Activated naive CD4-positive, alpha-beta T cell treated with anti-CD3 and anti-CD28 coated beads, Interleukin-2, amount 50 U/mL, for 72 hours (primary cell): ENCODE measurements around the gene GTSF1L. TPM values are rescaled to one million over a fixed set of nuclear protein-coding genes. Genes with fewer than 3 reads are reported as not detected.
A peak's percentile ranks its signal among the peaks of the same experiment; 100 is the strongest.

Experiments used
- ATAC-seq, 2 donors: fragments of 150-1000 bp; cut with Tn5 transposase; 2 replicates each; pipeline ENCODE4 v1.10.0; 2021; ENCODE audit warnings: mild to moderate bottlenecking in 2 of 2, moderate library complexity in 2 of 2
- DNase-seq, 2 donors: peaks; one replicate each; pipeline ENCODE4 v3.0.0; 2021 to 2022; ENCODE audit warnings: low spot score in 2 of 2
- H3K27ac Mint-ChIP-seq, 2 donors: one replicate each; pipeline ENCODE4 v1.8.0; 2022; ENCODE audit warnings: mild to moderate bottlenecking in 2 of 2, mixed read lengths in 2 of 2
- H3K36me3 Mint-ChIP-seq, 2 donors: one replicate each; pipeline ENCODE4 v1.8.0; 2022; ENCODE audit warnings: mixed read lengths in 2 of 2
- H3K9me3 Mint-ChIP-seq, 2 donors: one replicate each; pipeline ENCODE4 v1.8.0; 2022; ENCODE audit warnings: mixed read lengths in 2 of 2
- total RNA-seq, 2 donors: library from RNA; stranded (reverse); gene quantifications; one replicate each; pipeline ENCODE4 v1.2.3, GENCODE V29; 2022

Gene GTSF1L
- total RNA-seq, 2 donors from 2014 or later: 0.39 TPM; not detected in 1

DNA sequence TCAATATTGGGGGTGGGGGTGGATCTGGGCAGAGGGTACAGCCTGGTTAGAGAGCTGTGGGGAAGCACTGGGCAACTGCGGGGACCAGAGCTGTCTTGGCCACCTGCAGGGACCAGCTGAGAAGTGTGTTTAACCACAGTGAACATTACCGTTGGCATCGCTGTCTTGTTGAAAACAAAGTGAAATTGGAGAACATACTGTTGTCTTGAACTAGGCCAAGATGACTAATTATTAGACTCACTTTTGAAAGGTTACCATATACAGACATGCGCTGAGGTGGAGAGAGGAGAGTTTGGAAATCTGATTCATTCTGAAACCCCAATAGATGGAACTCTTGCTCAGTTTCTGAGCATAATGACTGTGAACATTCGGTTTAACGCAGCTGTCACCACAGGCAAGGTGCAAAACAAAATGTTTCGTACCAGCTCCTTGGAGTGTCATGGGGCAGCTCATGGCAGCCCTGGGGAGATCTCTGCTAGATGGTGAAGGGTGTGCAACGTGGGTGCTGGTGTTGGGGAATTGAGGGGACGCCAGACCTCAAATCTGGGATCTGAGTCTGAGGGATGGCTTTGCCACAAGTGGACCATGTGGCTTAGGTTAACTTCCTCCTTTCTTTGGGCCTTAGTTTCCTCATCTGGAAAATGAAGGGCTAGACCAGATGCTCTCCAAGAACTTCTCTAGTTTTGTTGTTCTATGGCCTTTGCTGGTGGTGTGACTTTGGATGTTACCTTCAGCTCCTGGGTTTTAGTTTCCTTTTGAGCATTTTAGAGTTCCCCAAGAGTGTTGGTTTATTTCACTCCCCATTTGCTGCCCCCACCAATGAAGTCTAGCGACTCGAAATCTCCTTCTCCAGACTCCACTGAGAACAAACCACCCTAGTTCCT, 24.6 kb upstream of the GTSF1L start:
- peaks cover 7 to 40% of the 10 kb centered on the region in 2 donors for H3K36me3 Mint-ChIP-seq
- H3K27ac Mint-ChIP-seq: peak overlapping the region; percentile 92 to 99
- H3K9me3 Mint-ChIP-seq: peaks cover 7 to 16% of the 10 kb centered on the region in 2 donors
- DNase-seq (peak; percentile 65 to 83), ATAC-seq (peak; percentile 86 to 91)

DNA sequence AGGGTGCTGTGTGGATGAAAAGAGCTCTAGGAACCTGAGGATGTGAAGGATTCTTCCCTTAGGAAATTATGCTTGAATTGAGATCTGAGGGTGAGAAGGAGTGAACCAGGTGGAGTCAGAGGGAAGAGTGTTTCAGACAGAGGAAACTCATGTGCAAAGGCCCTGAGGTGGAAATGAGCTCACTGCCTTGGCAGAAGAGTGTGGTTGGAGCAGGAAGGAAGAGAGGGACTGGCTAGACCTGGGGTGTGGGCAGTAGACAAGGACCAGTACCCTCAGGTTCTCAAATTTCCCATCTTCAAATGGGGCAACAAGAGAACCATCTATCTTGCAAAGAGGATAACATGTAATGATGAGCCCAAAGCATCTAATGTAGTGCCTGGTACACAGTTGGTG, 24.0 kb upstream of the GTSF1L start:
- Mint-ChIP-seq H3K9me3 (peaks cover 7 to 10% of the 10 kb centered on the region in 2 donors), H3K27ac (peak overlapping the region; percentile 92 to 99), H3K36me3 (peaks cover 7 to 34% of the 10 kb centered on the region in 2 donors)
- DNase-seq (peak; percentile 32 to 65), ATAC-seq (peak; percentile 5 to 39)

DNA sequence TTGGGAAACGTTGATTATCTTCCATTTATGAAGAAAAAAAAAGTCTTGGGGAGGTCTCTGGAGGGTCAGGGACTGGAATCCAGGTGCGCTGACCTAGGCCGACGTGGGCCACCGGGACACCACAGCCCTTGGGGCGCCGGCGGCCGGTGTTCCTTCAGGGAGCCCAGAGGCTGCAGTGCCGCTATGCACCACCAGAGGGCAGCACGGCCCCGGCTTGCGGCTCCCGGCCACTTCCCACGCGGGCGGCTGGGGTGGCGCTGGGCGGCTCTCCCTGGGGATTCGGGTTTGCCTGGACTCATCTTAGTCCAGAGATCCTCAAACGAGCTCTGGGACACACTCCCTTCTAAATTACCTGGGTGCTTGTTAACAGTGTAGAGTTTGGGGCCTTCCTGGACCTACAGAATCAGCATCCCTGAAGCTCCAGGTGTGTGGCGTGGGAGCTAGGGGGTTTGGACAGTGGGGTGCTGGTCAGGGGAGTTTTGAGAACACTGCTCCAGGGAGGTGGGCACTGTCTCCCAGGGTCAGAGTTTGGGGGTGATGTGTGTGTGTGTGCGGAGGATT, 23.0 kb upstream of the GTSF1L start:
- Mint-ChIP-seq H3K27ac (peak overlapping the region; percentile 48 to 92), H3K36me3 (peaks cover 7 to 29% of the 10 kb centered on the region in 2 donors), H3K9me3 (peaks cover 7 to 8% of the 10 kb centered on the region in 2 donors)
- ATAC-seq (peak in 1 of 2 donors; percentile 5), DNase-seq (peak; percentile 85 to 98)

DNA sequence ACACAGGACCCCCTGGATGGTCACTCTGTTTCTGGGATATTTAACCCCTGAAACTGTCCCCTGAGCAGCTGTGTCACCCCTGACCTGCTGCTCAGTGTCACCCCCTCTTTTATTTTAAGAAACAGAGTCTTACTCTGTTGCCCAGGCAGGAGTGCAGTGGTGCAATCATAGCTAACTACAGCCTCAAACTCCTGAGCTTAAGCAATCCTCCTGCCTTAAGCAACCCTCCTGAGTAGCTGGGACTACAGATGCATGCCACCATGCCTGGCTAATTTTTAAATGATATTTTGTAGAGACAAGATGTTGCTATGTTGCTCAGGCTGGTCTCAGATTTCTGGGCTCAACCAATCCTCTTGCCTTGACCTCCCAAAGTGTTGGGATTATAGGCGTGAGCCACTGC, 21.5 kb upstream of the GTSF1L start:
- Mint-ChIP-seq H3K9me3 (peaks cover 0 to 7% of the 10 kb centered on the region in 2 donors), H3K36me3 (peaks cover 0 to 14% of the 10 kb centered on the region in 2 donors)

DNA sequence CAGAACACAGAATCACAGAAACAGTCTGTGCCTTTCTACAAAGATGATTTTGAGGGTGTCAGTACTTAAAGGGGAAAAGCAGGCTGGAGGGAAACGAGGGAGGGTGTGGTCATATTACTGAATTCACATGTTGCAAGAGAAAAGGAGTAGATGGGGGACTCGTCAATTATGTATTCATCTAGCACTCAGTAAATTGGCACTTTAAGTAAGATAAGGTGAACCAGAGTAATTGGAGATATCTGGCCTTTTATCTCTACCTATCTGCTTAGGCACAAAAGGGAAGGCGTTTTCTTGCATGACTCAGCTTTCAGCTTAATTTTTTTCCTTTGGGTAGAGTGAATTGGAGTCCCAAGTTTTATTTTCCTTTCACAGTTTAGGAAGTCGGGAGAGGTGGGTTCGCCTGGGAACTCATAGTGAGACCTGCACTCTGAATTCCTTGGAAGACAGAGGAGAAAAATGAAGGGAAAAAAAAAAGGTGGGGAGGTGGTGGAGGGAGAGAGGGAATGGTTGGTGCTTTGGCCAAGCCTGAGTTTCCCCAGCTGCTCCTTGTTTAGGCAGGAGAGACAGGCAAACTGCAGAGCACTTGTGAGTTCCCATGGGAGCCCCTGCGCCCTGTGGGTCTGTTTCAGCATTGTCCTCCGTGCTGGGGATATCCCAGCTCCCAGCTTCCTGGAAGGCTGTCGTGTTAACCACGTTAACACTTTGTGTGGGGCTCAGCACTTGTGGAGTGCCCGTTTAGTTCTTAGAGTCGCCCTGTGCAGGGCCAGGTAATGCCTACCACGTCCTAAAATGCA, 19.7 kb upstream of the GTSF1L start:
- DNase-seq: no peak
- Mint-ChIP-seq H3K27ac (peak overlapping the region in 1 of 2 donors; percentile 5), H3K9me3 (no peaks in the 10 kb centered on the region)

More for the DNA sequence above, 21.5 kb upstream of the GTSF1L start:
- DNase-seq (no peak), ATAC-seq (no peak)
- no peak overlapping the region for H3K27ac Mint-ChIP-seq

DNA sequence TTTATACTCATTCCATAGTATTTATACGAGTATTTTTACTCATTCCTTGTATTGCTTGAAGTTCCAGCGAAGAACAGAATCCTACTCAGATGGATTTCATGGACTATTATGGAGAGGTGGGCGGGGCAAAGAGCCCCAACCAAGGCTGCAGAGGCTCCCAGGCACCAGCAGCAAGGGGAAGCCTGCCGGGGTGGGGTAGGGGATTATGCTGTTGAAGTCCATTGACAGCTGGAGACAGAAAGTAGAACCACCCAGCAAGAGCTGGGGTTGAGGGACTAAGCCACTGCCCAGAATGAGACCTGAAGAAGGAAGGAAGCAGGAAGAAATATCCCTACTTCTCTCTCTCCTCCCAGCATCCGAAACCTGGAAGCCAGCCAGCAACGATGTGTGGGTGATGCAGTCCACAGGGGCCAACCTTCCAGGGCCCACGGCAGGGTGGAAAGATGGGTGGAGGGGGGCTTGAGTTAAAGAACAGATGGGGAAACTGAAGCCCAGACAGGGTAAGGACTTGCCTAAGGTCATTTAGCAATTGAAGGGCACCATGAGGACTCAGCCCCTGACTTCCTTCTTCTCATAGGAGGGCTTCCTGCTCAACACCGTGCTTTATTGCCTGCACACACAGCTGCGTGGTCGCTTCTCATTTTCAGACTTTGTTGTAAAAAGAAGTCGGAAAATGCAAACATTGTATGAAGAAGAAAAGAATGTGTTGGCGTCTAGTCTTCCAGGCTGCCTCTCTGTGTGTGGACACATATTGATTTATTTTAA, 18.3 kb upstream of the GTSF1L start:
- no peaks in the 10 kb centered on the region for H3K9me3 Mint-ChIP-seq
- ATAC-seq (no peak), DNase-seq (no peak)
- H3K27ac Mint-ChIP-seq: no peak overlapping the region
- no peaks in the 10 kb centered on the region for H3K36me3 Mint-ChIP-seq

More for the DNA sequence above, 19.7 kb upstream of the GTSF1L start:
- no peak for ATAC-seq
- H3K36me3 Mint-ChIP-seq: no peaks in the 10 kb centered on the region

DNA sequence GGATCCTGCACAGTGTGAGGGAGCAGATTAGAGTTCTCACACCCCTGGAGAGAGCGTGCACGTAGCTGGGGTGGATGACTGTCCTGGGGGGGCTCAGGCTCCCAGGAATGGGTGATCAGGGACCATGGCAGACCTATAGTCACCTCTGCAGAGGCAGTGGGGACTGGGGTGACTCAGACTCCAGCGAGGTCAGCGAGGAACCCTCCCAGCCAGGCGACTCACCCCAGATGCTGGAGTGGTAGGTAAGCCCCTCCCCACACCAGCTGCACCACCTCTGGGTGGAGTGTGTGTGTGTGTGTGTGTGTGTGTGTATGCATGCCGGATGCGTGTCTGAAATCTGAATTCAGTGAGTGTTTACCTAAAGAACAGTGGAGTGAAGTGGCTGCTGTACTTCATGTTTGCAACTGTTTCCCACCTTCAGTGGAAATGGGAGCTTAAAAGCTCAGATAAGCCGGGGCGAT, 17.4 kb upstream of the GTSF1L start:
- ATAC-seq (peak; percentile 92 to 95), DNase-seq (peak in 1 of 2 donors; percentile 33)
- Mint-ChIP-seq H3K27ac (peak overlapping the region in 1 of 2 donors; percentile 14), H3K36me3 (no peaks in the 10 kb centered on the region), H3K9me3 (no peaks in the 10 kb centered on the region)

DNA sequence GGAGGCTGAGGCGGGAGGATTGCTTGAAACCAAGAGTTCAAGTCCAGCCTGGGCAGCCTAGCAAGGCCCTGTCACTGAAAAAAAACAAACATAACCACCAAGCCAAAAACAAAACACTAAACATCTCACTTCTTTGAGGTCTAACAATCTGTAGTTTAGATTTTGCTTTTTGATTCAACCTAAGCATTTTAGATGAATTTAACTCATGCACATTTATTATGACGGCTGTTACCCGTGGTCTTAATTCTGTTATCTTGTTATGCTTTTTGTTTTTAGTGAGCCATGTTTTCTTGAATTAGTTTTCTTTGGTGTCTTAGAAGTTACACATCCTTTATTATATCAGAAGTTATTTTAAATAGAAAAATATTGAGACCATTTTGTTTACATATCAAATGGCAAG, 13.8 kb upstream of the GTSF1L start:
- Mint-ChIP-seq H3K9me3 (peaks cover 0 to 3% of the 10 kb centered on the region in 2 donors), H3K36me3 (peaks cover 0 to 3% of the 10 kb centered on the region in 2 donors), H3K27ac (no peak overlapping the region)
- DNase-seq: no peak
- ATAC-seq: no peak

DNA sequence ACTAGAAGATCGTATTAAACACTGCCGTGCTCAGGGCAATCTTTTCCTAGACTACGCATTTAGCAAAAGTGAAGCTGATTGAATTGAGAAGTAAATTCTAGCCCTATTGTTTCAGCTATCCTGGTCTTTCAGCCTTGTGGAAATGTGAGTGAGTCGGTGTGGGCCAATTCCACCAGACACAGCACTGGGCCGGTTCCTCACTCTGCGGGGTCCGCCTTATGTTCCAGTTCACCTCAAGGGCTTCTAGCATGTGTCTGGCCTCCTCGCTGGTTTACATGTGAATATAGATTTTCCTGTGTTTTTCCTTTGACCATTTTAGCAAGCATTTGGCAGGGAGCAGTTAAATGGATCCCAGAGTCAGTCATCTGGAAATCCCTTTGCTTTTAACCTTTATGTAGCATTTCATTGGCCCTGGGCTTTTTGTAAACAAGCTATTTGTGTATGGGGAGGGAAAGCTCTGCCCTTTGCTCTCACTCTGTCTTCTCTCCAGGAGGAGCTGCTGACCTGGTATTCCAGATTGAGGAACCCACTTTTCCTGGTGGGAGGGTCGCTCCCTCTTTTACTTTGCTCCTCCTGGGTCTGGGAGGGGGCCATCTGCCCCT, 12.4 kb upstream of the GTSF1L start:
- Mint-ChIP-seq H3K27ac (no peak overlapping the region), H3K9me3 (peaks cover 0 to 7% of the 10 kb centered on the region in 2 donors), H3K36me3 (peaks cover 0 to 9% of the 10 kb centered on the region in 2 donors)
- ATAC-seq: no peak
- DNase-seq: no peak

DNA sequence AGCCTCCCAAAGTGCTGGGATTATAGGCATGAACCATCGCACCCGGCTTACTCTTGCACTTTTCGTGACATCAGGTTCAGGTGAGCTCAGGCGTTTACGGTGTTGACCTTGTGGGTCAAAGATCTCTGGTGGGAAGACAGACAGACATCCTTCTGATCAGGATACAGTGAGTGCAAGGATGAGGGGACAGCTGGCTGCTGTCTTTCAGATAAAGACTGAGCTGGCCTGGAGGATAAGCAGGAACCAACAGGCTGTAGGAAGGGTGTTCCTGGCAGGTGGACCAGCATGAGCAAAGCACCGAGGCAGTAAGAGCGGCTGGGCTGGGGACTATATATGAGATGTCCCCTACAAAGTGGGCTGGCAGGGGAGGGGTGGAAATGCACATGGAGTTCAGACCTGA, 11.1 kb upstream of the GTSF1L start:
- Mint-ChIP-seq H3K27ac (peak overlapping the region in 1 of 2 donors; percentile 74), H3K36me3 (peaks cover 0 to 12% of the 10 kb centered on the region in 2 donors), H3K9me3 (peaks cover 0 to 7% of the 10 kb centered on the region in 2 donors)
- ATAC-seq (no peak), DNase-seq (no peak)

DNA sequence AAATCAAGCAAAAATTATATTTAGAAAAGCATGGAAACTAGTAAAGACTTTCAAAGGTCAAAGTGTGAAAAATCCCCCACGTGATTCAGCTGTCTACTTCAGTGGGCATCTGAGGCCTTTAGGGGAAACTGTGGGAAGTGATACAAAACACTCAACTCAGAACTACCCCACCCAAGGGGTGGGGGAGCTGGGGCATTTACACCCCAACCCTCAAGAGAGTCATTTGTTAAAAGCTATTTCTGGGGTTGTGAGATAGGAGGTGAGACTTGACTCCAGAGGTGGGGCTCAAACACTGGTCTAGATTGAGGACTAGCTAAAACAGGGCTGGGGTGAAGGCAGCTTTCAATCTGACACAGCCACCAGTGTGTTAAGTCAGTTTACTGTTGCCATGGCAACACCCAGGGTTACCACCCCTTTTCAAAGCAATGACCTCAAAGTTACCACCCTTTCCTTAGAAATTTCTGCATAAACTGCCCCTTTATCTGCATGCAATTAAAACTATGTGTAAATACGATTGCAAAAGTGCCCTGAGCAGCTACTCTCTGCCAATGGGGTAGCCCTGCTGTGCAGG, 9.9 kb upstream of the GTSF1L start:
- peak overlapping the region; percentile 74 to 85 for H3K27ac Mint-ChIP-seq
- H3K36me3 Mint-ChIP-seq: peaks cover 0 to 12% of the 10 kb centered on the region in 2 donors
- DNase-seq: peak in 1 of 2 donors; percentile 56
- ATAC-seq: peak; percentile 95 to 99
- H3K9me3 Mint-ChIP-seq: peaks cover 0 to 7% of the 10 kb centered on the region in 2 donors

DNA sequence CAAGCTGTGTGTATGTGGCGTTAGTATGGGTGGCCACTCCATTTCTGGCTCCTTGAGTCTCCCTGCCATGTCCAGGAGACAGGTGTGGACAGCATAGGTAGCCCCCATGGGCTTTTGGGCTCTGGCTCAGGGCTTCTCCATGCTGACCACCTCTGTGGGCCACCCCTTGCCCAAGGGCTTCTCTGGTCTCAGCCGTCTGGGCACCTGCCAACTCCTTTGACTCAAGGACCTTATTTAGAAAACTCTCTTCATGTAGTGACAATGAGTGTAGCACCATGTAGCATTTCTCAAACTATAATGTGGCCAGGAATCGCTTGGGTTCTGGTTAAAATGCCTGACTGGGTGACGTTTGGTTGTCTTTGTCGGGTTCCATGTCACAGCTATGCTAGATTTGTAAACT, 5.1 kb upstream of the GTSF1L start:
- ATAC-seq (no peak), DNase-seq (no peak)
- Mint-ChIP-seq H3K27ac (no peak overlapping the region), H3K9me3 (peaks cover 13 to 20% of the 10 kb centered on the region in 2 donors), H3K36me3 (peaks cover 10 to 27% of the 10 kb centered on the region in 2 donors)

DNA sequence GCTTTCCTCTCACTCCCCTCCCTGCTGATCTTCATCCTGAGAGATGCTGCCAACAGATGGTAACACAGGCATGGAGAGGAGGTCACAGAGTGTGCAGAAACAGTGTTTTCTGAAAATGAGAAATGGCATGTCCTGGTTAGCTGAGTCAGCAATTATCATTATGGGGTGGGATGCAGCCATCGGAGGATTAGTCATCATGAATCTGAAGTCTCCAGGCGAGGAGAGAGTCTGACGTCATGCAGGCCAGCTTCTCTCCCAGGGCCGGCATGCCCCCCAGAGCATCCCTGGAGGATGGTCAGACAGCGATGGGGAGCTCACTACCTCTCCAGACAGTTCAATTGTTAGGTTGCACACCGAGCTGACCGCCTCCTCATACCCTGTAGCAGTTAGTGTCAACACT, 4.7 kb upstream of the GTSF1L start:
- H3K36me3 Mint-ChIP-seq: peaks cover 10 to 27% of the 10 kb centered on the region in 2 donors
- no peak for DNase-seq
- no peak for ATAC-seq

DNA sequence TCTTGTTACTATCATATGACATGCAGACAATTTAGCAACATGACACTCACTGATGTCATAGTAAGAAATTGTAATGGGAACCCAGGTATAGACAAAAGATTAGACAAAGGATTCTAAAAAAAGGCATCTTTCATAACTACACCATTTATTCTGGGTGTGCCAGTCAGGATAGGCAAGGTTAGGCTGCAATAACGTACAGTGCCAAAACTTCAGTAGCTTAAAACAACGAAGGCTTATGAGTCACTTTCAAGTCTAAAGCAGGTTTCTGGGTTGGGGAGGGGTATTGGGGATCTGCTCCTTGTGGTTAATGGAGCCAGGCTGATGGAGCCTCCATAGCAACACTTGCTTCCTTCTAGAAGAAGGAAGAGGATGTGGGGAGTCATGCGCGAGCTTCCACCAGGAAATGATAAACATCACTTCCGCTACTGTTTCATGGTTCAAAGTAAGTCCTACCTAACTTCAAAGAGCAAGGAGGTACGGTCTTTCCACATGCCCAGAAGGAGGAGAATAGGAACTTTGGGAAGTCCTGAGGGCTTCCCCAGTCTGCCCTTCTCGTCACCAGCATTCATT, 2.0 kb upstream of the GTSF1L start:
- no peak for DNase-seq
- Mint-ChIP-seq H3K27ac (peak overlapping the region in 1 of 2 donors; percentile 52), H3K36me3 (peaks cover 10 to 16% of the 10 kb centered on the region in 2 donors), H3K9me3 (peaks cover 13 to 14% of the 10 kb centered on the region in 2 donors)
- peak in 1 of 2 donors; percentile 53 for ATAC-seq

More for the DNA sequence above, 4.7 kb upstream of the GTSF1L start:
- Mint-ChIP-seq H3K9me3 (peaks cover 13 to 20% of the 10 kb centered on the region in 2 donors), H3K27ac (no peak overlapping the region)
